ENCODE results near the gene ADGRD2. TPM values are rescaled to one million over a fixed set of nuclear protein-coding genes. Genes with fewer than 3 reads are reported as not detected.

Gene ADGRD2
- total RNA-seq, 4 donors from 2014 or later, result not detected

GRCh38 chr9:124469011-124469832, 19.0 kb downstream of the ADGRD2 start:
- no peak for DNase-seq
- intact Hi-C loops (cut with DNase I; ENCODE audit: low total_unique reads), result no loop called here
- no peaks in the 10 kb centered on the region for H3K4me1 ChIP-seq
- no peak overlapping the region for H3K27ac ChIP-seq
- in situ Hi-C loops (cut with MboI; ENCODE audit: low pct_ligation_motif_present in 1 of 4, low pct_unique_long_range_greater_than_20kb in 1 of 4, low sequenced_read_pairs in 3 of 4), result no loop called here
- no peak for TF ChIP-seq POLR2AphosphoS5 (IDR thresholded peaks at IDR 0.05)
- TF ChIP-seq, protein P1, sequence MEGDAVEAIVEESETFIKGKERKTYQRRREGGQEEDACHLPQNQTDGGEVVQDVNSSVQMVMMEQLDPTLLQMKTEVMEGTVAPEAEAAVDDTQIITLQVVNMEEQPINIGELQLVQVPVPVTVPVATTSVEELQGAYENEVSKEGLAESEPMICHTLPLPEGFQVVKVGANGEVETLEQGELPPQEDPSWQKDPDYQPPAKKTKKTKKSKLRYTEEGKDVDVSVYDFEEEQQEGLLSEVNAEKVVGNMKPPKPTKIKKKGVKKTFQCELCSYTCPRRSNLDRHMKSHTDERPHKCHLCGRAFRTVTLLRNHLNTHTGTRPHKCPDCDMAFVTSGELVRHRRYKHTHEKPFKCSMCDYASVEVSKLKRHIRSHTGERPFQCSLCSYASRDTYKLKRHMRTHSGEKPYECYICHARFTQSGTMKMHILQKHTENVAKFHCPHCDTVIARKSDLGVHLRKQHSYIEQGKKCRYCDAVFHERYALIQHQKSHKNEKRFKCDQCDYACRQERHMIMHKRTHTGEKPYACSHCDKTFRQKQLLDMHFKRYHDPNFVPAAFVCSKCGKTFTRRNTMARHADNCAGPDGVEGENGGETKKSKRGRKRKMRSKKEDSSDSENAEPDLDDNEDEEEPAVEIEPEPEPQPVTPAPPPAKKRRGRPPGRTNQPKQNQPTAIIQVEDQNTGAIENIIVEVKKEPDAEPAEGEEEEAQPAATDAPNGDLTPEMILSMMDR (IDR thresholded peaks at IDR 0.05), result no peak
- no peak for TF ChIP-seq POLR2A (IDR thresholded peaks at IDR 0.05)
- no peak for TF ChIP-seq EP300 (IDR thresholded peaks at IDR 0.05; ENCODE audit: low read depth)
- H3K36me3 ChIP-seq, result no peaks in the 10 kb centered on the region
- 78% methylated on average over 19 of the region's 28 CpGs; no CpG with 5 or more reads in 1 of the 2 donors for WGBS, 2 donors (ENCODE audit: low coverage in 1 of 2)
- no peak overlapping the region for H3K4me3 ChIP-seq
- no peaks in the 10 kb centered on the region for H3K9me3 ChIP-seq
- peaks cover 8% of the 10 kb centered on the region for H3K27me3 ChIP-seq

DNA sequence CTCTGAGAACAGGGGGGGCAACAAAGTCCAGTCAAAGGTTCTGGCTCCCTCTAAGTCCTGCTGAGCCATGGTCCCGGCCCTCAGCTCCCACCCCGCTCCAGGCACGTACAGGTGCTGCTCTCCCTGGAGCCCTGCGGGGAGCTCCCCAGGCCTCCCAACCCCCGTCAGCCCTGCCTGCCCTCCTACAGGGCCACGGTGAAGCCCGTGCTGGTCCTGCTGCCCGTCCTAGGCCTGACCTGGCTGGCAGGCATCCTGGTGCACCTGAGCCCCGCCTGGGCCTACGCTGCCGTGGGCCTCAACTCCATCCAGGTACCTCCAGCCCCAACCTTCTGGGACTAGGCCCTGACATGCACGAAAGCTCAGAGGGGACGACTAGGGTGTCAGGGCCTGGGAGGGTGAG, 20.1 kb downstream of the ADGRD2 start:
- DNase-seq, result no peak
- WGBS, 2 donors (ENCODE audit: low coverage in 1 of 2), result 91 to 100% methylated on average over 1 to 12 of the region's 13 CpGs

GRCh38 chr9:124470726-124471125, 20.5 kb downstream of the ADGRD2 start:
- no peak for TF ChIP-seq POLR2A (IDR thresholded peaks at IDR 0.05)
- TF ChIP-seq, protein P1 (IDR thresholded peaks at IDR 0.05), result no peak
- TF ChIP-seq EP300 (IDR thresholded peaks at IDR 0.05; ENCODE audit: low read depth), result no peak
- no peak for TF ChIP-seq POLR2AphosphoS5 (IDR thresholded peaks at IDR 0.05)
- Histone ChIP-seq H3K4me1 (no peaks in the 10 kb centered on the region), H3K9me3 (no peaks in the 10 kb centered on the region), H3K27ac (no peak overlapping the region), H3K27me3 (peaks cover 11% of the 10 kb centered on the region), H3K4me3 (no peak overlapping the region), H3K36me3 (no peaks in the 10 kb centered on the region)
- WGBS, 2 donors (ENCODE audit: low coverage in 1 of 2), result 93% methylated on average over 5 of the region's 7 CpGs; no CpG with 5 or more reads in 1 of the 2 donors
- in situ Hi-C loops (cut with MboI; ENCODE audit: low pct_ligation_motif_present in 1 of 4, low pct_unique_long_range_greater_than_20kb in 1 of 4, low sequenced_read_pairs in 3 of 4), result no loop called here
- DNase-seq, result no peak
- intact Hi-C loops (cut with DNase I; ENCODE audit: low total_unique reads), result no loop called here

More for the DNA sequence above, 20.1 kb downstream of the ADGRD2 start:
- Histone ChIP-seq H3K9me3 (no peaks in the 10 kb centered on the region), H3K36me3 (no peaks in the 10 kb centered on the region), H3K4me3 (no peak overlapping the region), H3K4me1 (no peaks in the 10 kb centered on the region), H3K27ac (no peak overlapping the region), H3K27me3 (peaks cover 8% of the 10 kb centered on the region)
- intact Hi-C loops (cut with DNase I; ENCODE audit: low total_unique reads) (no loop called here), in situ Hi-C loops (cut with MboI; ENCODE audit: low pct_ligation_motif_present in 1 of 4, low pct_unique_long_range_greater_than_20kb in 1 of 4, low sequenced_read_pairs in 3 of 4) (no loop called here)
- TF ChIP-seq EP300 (IDR thresholded peaks at IDR 0.05; ENCODE audit: low read depth), result no peak
- TF ChIP-seq, protein P1 (IDR thresholded peaks at IDR 0.05), result no peak
- TF ChIP-seq POLR2A (IDR thresholded peaks at IDR 0.05), result no peak
- no peak for TF ChIP-seq POLR2AphosphoS5 (IDR thresholded peaks at IDR 0.05)

DNA sequence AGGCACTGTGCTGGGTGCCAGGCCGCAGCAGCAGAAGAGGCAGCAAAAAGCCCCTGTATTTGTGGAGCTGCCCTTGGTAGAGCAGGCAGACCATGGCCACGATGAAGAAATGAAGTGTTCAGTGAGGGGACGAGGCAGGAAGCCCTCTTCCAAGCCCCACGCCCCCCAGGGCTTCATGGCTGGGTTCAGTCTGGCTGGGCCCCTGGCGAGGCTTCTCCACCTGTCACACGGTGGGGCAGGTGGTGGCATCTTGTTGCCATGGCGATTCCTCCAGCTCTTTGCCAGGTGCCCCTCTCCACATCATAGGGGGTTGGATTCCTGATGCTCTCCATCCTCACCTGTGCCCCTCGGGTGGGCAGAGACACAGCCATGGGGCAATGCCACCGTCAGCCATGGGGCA, 21.5 kb downstream of the ADGRD2 start:
- 40 to 73% methylated on average over 1 to 9 of the region's 9 CpGs for WGBS, 2 donors (ENCODE audit: low coverage in 1 of 2)

More for the DNA sequence above, 21.5 kb downstream of the ADGRD2 start:
- H3K9me3 ChIP-seq, result no peaks in the 10 kb centered on the region
- no peaks in the 10 kb centered on the region for H3K4me1 ChIP-seq
- TF ChIP-seq, protein P1 (IDR thresholded peaks at IDR 0.05), result no peak
- no peak for TF ChIP-seq POLR2AphosphoS5 (IDR thresholded peaks at IDR 0.05)
- TF ChIP-seq POLR2A (IDR thresholded peaks at IDR 0.05), result no peak
- TF ChIP-seq EP300 (IDR thresholded peaks at IDR 0.05; ENCODE audit: low read depth), result no peak
- no peak for DNase-seq
- H3K27ac ChIP-seq, result no peak overlapping the region
- in situ Hi-C loops (cut with MboI; ENCODE audit: low pct_ligation_motif_present in 1 of 4, low pct_unique_long_range_greater_than_20kb in 1 of 4, low sequenced_read_pairs in 3 of 4) (no loop called here), intact Hi-C loops (cut with DNase I; ENCODE audit: low total_unique reads) (no loop called here)
- H3K4me3 ChIP-seq, result no peak overlapping the region
- H3K36me3 ChIP-seq, result no peaks in the 10 kb centered on the region
- H3K27me3 ChIP-seq, result peaks cover 13% of the 10 kb centered on the region

Data from transverse colon (tissue), 4 donors.